SU-DHL-6 (cell line): Measurements from ENCODE around the gene SFT2D3.

Experiments
- CTCF ChIP-seq: fragments of 200-600 bp; sonication (generic); IDR thresholded peaks from one replicate; pipeline ENCODE4 v1.5.1; 2017; ENCODE audit warnings: antibody characterized with exemption, mild to moderate bottlenecking, low read length, moderate library complexity; ENCODE audit not compliant: insufficient read depth, poor library complexity, severe bottlenecking
- EZH2phosphoT487 ChIP-seq: fragments of 200-600 bp; sonication (generic), shearing (Covaris generic); conservative IDR thresholded peaks from 2 replicates; pipeline ENCODE4 v1.6.1; 2018; ENCODE audit warnings: mild to moderate bottlenecking, antibody characterized with exemption, low read length, moderate library complexity, mixed read lengths

- TF ChIP-seq CTCF: no peak
- TF ChIP-seq EZH2phosphoT487: no peak
These were observed 30.4 kb upstream of the SFT2D3 start for GRCh38 chr2:127670957-127671290.
